ENCODE measurements around the gene RCC1. TPM values are rescaled to one million over a fixed set of nuclear protein-coding genes. Genes with fewer than 3 reads are reported as not detected.
"Not testable (repeated sequence)": the region's sequence is repeated elsewhere in the genome, so short reads cannot be mapped to it uniquely, and the experiment has no call there.

Gene RCC1
- total and polyA plus RNA-seq, 7 donors: 8.9 to 64.2 (median 18.8) TPM

GRCh38 chr1:28466226-28466778 lies 39.5 kb upstream of the RCC1 start:
- Histone ChIP-seq H3K36me3 (peaks cover 13 to 65% (median 15%) of the 10 kb centered on the region in 4 donors), H3K9me3 (no peaks in the 10 kb centered on the region), H3K27me3 (no peaks in the 10 kb centered on the region), H3K27ac (no peak overlapping the region), H3K4me3 (no peak overlapping the region), H3K4me1 (no peaks in the 10 kb centered on the region)
- TF ChIP-seq EP300 (IDR thresholded peaks at IDR 0.05) (no peak), POLR2A (IDR thresholded peaks at IDR 0.05) (no peak), CTCF (IDR thresholded peaks at IDR 0.05) (no peak), POLR2AphosphoS5 (IDR thresholded peaks at IDR 0.05) (no peak)
- 90 to 94% methylated on average over 3 of the region's 3 CpGs for WGBS, 2 donors
- DNase-seq: no peak
- intact Hi-C loops (cut with DNase I): no loop called here

GRCh38 chr1:28470146-28470545 lies 35.7 kb upstream of the RCC1 start:
- TF ChIP-seq POLR2AphosphoS5 (IDR thresholded peaks at IDR 0.05): no peak
- TF ChIP-seq CTCF (IDR thresholded peaks at IDR 0.05): no peak
- no peak for TF ChIP-seq EP300 (IDR thresholded peaks at IDR 0.05)
- no peak for TF ChIP-seq POLR2A (IDR thresholded peaks at IDR 0.05)
- peaks cover 14 to 62% (median 22%) of the 10 kb centered on the region in 4 donors for H3K36me3 ChIP-seq
- no peaks in the 10 kb centered on the region for H3K9me3 ChIP-seq
- no peak for DNase-seq
- no peaks in the 10 kb centered on the region for H3K4me1 ChIP-seq
- H3K4me3 ChIP-seq: no peak overlapping the region
- H3K27ac ChIP-seq: no peak overlapping the region
- 78 to 94% methylated on average over 2 of the region's 2 CpGs for WGBS, 2 donors
- intact Hi-C loops (cut with DNase I): no loop called here
- no peaks in the 10 kb centered on the region for H3K27me3 ChIP-seq

- intact Hi-C loops (cut with DNase I); H3K4me3 ChIP-seq; H3K27ac ChIP-seq; H3K27me3 ChIP-seq; H3K9me3 ChIP-seq; H3K4me1 ChIP-seq: not testable (repeated sequence)
- DNase-seq: peak; percentile 13
- WGBS, 2 donors: 60 to 89% methylated on average over 13 of the region's 13 CpGs
- peaks cover 15 to 89% (median 30%) of the 10 kb centered on the region in 4 donors for H3K36me3 ChIP-seq
These were observed 26.3 kb upstream of the RCC1 start for GRCh38 chr1:28479497-28479896.

DNA sequence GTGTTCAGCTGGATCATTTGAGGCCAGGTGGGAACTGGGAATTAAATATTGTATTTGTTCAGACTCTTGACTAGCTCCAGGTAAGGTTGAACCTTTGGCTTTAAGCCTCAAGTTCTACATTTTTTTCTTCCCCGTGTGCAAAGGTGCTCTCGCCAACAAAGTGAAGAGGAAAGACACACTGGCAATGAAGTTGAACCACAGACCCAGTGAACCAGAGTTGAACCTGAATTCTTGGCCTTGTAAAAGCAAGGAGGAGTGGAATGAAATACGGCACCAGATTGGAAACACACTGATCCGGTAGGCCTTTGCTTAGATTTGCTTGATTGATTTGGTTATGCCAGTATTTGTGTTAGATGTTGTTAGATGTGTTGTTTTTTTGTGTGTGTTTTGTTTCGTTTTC lies 25.5 kb upstream of the RCC1 start:
- TF ChIP-seq POLR2AphosphoS5 (IDR thresholded peaks at IDR 0.05): no peak
- TF ChIP-seq POLR2A (IDR thresholded peaks at IDR 0.05): no peak
- TF ChIP-seq CTCF (IDR thresholded peaks at IDR 0.05): no peak
- TF ChIP-seq EP300 (IDR thresholded peaks at IDR 0.05): no peak
- no peak for DNase-seq

DNA sequence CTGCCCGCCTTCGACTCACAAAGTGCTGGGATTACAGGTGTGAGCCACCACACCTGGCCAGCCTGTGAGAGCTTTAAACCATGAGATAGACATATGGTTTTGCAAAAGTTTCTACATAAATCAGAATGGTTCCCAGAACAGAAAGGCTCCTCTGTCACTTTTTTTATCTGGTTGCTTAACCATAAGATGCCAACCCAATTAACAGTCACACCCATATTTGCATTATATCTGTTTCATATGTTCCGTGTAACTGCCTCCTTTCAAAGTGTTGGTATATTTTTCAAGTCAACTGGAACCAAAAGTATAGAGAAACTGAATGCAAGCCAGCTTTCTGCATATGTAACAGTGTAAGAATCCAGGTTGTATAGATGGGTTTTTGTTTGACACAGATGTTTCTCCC lies 23.7 kb upstream of the RCC1 start:
- intact Hi-C loops (cut with DNase I): no loop called here
- WGBS, 2 donors: 54 to 77% methylated on average over 3 of the region's 3 CpGs
- no peaks in the 10 kb centered on the region for H3K27me3 ChIP-seq
- H3K36me3 ChIP-seq: peaks cover 15 to 79% (median 34%) of the 10 kb centered on the region in 4 donors
- H3K4me1 ChIP-seq: no peaks in the 10 kb centered on the region
- no peak overlapping the region for H3K4me3 ChIP-seq
- TF ChIP-seq POLR2A (IDR thresholded peaks at IDR 0.05) (no peak), CTCF (IDR thresholded peaks at IDR 0.05) (no peak), EP300 (IDR thresholded peaks at IDR 0.05) (no peak), POLR2AphosphoS5 (IDR thresholded peaks at IDR 0.05) (no peak)
- no peaks in the 10 kb centered on the region for H3K9me3 ChIP-seq
- peak; percentile 14 for DNase-seq
- no peak overlapping the region for H3K27ac ChIP-seq

More for the DNA sequence above, 25.5 kb upstream of the RCC1 start:
- WGBS, 2 donors: 91 to 95% methylated on average over 5 of the region's 5 CpGs
- Histone ChIP-seq H3K4me3 (no peak overlapping the region), H3K27me3 (no peaks in the 10 kb centered on the region), H3K9me3 (no peaks in the 10 kb centered on the region), H3K4me1 (no peaks in the 10 kb centered on the region), H3K36me3 (peaks cover 15 to 83% (median 30%) of the 10 kb centered on the region in 4 donors), H3K27ac (no peak overlapping the region)
- intact Hi-C loops (cut with DNase I): no loop called here
